Measurements from ENCODE around the gene NOP53.
"Not testable (repeated sequence)": the region's sequence is repeated elsewhere in the genome, so short reads cannot be mapped to it uniquely, and the experiment has no call there.

Gene NOP53

DNA sequence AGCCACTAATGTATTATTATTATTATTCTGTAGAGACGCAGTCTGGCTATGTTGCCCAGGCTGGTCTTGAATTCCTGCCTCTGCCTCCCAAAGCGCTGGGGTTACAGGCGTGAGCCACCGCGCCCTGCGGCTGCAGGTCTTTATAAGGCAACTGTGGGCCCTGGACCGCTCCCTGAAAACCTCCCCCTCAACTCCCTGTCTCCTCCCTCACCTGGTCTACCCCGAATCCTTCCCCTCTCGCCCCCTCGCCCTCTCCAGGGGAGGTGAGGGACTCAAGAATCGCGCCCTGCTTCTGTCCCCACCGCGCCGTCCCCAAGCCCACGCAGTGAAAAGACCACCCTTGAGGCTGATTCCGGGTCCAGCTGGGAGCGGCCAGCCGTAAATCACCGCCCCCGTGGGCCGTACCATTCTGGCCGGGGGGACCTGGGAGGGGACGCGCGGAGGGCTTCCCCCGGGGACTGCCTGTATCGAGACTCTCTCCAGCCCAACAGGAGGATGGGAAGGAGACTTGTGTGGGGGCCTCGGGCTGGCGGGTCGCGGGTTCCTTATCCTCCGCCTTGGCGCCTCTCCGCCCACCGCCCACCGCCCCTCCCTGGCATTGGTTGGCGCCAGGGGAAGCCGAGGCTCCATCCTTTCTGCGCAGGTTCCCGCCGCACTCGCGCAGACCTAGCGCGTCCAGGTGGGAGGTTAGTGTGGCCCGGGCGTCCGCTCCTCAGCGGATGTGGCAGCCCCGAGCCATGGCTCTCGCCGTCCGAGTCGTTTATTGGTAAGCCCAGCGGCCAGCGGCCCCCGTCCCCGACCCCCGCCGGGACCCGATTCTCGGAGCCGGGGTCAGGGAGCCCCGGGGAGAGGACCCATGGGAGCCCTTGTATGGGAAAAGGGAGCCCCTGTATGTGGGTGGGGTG is 33.0 kb downstream of the NOP53 start, which contains the start of gene SELENOW:
TSS of gene SELENOW (plus strand) at position 655 of the 905 bp plus-strand sequence. CDS start at position 738, 83 bp downstream.
- peak; percentile 59 for DNase-seq (ENCODE audit: low read depth)

DNA sequence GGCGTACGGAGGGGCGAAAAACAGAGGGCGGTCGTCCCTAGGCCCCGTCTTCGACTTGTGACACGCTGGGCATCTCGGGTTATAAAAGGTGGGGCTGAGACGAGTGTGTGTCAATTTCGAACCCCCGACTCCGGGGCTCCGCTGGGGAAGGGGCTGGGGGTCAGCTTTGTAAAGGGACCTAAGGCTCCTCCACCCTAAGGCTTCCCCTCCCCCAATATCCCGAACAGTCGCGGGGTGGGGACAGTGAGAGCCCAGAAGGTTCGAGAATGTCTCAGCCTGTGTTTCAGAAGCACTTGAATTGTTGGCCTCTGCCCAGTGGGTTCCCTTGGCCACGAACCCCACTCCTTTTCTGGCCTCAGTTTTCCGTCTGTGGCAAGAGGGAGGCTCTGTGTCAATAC is 33.6 kb downstream of the NOP53 start:
- no peak for DNase-seq (ENCODE audit: low read depth)

DNA sequence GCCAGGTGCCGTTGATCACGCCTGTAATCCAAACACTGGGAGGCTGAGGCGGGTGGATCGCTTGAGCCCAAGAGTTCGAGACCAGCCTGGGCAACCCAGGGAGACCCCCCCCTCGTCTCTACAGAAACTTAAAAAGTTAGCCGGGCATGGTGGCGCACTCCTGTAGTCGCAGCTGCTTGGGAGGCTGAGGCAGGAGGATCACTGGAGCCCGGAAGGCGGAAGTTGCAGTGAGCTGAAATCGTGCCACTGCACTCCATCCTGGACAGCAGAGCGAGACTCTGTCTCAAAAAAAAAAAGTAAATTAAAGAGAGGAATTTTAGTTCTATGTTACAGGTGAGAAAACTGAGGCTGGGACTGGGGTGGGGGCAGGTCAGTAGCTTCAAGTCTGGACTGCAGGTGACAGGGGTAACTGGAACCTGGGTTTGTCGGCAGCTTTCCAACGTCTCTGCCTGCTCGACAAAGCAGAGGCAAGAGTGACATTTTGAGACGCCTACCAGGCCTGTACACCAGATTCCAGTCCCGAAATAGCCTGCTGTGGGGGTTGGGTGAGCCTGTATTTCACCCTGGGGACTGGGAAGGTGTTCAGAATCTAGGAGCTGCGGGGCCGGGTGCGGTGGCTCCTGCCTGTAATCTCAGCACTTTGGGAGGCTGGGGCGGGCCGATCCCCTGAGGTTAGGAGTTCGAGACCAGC is 34.3 kb downstream of the NOP53 start:
- no peak for DNase-seq (ENCODE audit: low read depth)

DNA sequence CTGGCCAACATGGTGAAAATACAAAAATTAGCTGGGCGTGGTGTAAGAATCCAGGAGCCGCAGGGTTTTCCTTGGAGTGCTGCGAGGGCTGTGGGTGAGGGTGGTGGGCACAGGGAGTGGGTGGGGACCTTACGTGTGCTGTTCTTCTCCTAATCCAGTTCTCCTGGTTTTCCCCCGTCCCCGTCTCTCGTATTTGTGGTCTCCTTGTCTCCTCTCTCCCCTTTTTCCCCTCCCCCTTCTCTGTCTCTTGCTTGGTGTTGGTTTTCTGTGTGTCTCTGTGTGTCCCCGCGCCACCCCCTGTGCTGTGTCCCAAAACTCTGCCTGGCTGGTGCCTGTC is 34.8 kb downstream of the NOP53 start:
- no peak for DNase-seq (ENCODE audit: low read depth)

DNA sequence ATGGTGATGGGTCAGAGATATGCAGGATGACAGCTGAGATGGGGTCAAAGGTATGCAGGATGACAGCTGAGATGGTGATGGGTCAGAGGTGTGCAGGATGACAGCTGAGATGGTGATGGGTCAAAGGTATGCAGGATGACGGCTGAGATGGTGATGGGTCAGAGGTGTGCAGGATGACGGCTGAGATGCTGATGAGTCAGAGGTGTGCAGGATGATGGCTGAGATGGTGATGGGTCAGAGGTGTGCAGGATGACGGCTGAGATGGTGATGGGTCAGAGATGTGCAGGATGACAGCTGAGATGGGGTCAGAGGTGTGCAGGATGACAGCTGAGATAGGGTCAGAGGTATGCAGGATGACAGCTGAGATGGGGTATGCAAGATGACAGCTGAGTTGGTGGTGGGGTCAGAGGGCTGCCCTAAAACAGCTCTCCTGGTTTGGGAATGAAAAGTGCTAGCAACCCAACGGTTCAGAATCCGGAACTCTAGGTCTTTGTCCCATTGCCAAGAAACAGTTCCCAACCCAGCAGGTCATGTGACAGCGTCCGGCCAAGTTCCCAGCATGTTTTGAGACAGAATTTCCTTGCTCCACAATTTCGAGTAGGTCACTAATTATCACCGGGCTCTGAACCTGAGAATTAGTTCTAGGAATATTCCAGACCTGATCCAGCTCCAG is 36.4 kb downstream of the NOP53 start:
- no peak for DNase-seq (ENCODE audit: low read depth)

DNA sequence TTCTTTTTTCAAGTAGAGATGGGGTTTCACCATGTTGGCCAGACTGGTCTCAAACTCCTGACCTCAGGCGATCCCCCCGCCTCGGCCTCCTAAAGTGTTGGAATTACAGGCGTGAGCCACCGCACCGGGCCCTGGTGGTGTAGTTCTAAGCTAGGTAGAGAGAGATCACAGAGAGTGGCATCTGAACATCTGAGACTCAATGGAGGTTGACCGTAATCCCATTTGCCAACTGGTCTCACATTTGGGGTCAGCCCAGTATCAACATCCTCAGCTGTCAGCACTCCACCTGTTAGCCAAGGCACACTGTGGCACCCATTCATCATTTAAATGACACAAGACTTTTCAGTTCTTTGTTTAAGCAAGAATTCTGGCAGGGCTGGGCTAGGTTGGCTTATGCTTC is 41.2 kb downstream of the NOP53 start:
- no peak for DNase-seq (ENCODE audit: low read depth)

DNA sequence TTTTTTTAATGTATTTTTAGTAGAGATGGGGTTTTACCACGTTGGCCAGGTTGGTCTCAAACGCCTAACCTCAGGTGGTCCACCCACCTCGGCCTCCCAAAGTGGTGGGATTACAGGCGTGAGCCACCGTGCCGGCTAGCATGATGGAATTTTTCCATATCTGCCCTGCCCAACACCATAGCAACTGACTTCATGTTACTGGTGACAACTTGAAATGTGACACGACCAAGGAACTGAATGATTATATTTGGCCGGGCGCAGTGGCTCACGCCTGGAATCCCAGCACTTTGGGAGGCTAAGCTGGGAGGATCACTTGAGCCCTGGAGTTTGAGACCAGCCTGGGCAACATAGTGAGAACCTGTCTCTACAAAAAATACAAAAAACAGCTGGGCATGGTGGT is 42.0 kb downstream of the NOP53 start:
- not testable (repeated sequence) for DNase-seq (ENCODE audit: low read depth)

DNA sequence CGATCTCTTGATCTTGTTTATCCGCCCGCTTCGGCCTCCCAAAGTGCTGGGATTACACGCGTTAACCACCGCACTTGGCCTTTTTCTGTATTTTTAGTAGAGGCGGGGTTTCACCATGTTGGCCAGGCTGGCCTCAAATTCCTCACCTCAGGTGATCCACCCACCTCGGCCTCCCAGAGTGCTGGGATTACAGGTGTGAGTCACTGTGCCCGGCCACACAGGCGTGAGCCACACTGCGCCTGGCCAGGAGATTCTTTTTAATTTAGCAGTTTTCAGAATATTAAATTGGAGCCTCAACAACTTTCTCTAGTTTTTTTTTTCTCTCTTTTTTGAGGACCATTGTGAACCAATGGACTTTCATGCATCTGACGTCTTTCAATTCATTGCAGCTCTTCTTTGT is 44.5 kb downstream of the NOP53 start:
- DNase-seq (ENCODE audit: low read depth), result not testable (repeated sequence)

DNA sequence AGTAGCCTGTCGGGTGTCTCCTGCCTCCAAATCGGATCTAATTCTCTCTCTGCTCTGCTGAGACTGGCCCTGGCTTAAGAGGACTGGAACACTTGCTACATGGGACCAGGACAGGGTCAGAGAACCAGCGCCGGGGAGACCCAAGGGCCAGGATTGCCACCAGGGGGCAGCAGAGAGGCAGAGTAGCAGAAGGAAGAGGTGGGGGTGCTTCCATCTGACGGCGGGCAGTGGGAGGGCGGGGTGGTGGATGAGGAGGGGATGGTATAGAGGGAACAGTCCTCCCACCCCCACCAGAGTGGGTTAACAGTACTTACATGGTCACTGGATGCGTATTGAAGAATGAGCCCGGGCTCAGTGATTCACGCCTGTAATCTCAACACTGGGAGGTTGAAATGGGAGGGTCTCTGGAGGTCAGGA is 45.1 kb downstream of the NOP53 start:
- peak; percentile 51 for DNase-seq (ENCODE audit: low read depth)

DNA sequence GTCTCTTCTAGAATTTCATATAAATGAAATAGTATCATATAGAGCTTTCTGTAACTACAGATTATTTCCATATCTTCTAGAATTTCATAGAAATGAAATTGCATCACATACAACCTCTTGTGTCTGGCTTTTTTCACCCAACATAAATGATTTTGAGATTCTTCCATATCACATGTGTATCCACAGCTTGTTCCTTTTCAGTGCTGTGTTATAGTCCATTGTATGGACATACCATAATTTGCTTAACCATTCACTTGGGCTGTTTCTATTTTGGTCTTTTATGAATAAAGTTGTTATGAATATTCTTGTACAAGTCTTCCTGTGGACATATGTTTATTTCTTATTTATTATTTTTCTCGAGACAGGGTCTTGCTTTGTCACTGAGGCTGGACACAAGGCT is 47.3 kb downstream of the NOP53 start:
- no peak for DNase-seq (ENCODE audit: low read depth)

DNA sequence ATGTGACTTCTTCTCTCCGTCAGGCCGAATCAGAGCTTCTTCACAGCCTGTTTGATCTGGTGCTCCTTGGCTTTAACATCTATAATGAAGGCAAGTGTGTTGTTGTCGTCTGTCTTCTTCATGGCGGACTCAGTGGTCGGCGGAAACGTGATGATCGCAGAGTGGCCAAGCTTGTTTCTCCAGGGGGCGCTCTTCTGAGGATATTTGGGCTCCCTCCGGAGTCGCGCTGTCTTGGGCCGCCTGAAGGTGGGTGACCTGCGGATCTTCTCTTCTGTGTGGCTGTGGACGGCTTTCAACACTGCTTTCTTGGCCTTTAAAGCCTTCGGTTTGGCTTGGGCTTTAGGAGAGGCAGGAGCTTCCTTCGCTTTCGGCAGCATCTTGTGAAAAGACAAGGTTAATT is 49.2 kb downstream of the NOP53 start:
- DNase-seq (ENCODE audit: low read depth), result no peak

DNA sequence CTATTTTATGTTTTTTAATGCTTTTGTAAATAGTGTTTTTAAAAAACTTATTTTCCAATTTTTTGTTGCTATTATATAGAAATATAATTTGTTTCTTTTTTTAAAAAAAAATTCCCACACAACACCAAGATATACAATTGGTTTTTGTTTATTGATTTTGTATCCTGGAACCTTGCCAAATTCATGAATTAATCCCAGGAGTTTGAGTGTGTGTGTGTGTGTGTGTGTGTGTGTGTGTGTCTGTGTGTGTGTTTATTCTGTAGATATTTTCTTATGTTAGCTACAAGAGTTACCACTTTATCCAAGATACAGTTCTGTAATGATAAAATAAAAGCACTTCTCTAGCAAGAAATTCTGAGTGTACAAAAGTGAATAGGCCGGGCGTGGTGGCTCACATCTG is 51.4 kb downstream of the NOP53 start:
- DNase-seq (ENCODE audit: low read depth), result no peak

DNA sequence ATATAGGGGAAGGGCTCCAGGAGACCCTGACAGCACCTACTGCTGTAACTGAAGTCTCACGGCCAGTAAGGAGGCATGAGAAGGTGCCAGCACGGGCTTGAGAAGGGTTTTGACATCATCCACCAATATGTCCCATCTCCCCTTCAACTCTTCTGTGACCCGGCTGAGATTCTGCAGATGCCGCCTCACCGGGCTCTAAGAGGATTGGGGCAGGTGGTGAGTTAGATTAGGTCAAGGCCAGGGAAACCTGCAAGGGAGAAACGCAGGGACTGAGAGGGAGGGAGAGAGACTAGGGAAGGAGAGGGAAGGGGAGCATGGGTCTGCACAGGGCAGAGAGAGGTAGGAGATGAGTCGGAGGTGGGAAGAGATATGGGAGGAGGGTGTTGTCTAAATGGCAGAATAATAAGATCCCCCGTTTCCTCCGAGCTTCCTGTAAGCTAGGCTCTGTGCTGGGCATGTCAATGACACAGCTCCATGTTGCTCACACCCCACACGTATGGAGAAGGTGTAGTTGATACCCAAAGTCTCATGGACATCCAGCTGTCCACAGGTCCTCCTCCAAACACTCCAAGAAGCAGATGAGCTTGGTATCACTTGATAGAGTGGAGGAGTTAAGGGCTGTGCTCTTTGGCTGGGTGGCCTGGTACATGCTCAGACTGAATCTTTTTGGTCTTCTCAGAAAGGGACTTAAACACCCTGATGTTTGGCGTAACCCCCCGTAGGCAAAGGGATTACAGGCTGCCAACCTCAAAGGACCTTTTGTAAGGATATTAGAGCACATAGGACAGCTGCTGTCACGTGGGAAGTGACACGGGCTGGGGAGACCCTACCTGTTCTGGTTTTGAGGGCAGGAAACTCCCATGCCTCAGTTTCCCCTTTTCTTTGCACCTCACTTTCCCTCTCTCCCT is 52.9 kb downstream of the NOP53 start:
- no peak for DNase-seq (ENCODE audit: low read depth)

DNA sequence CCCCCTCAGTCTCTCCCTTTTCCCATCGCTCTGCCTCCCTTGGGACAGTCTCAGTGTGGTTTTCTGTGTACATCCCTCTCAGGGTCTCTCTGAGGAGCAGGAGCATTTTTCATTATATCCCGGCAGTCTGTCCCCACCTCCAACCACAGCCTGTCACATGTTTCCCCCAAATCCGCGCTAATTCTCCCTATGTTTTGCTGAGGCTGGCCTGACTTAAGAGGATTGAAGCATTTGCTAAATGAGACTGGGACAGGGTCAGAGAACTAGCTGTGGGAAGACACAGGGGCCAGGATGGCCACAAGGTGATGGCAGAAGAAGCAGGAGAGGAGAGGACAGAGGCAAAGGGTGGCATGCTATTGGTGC is 53.5 kb downstream of the NOP53 start:
- DNase-seq (ENCODE audit: low read depth), result no peak

DNA sequence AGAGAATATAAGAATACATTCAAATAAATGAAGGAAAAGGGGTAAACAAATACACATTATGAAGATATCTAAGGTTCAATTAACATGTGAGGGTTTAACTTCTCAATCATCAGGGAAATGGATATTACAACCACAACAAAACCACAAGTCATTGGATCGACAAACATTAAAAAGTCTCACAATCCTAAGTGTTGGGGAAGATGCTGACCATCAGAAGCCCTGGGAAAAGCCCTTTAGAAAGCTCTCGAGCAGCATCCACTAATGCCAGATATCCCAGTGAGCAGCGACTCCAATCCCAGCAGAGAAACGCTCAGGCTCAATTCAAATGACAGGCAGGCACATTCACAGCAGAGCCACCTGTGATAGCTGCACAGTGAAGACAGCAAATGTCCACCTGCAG is 55.9 kb downstream of the NOP53 start:
- DNase-seq (ENCODE audit: low read depth), result no peak

DNA sequence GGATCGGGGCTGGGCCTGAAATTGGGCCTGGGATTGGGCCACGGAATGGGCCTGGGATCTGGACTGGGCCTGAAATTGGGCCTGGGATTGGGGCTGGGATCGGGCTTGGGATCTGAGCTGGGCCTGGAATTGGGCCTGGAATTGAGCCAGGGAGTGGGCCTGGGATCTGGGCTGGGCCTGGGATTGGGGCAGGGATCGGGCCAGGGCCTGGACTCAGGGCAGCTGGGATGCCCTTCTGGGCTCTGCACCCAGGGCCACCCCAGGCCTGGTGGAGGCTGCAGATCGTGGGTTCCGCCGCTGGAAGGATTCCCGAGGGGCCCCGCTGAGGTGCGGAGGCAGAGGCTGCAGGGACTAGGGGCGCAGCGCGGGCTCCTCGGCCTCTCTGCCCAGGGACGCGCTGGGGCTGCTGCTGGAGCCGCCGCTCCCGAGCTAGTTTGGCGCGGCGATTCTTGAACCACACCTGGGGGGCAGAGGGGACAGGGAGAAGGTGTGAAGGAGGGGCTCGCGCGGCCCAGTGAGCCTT is 57.2 kb downstream of the NOP53 start:
- no peak for DNase-seq (ENCODE audit: low read depth)

DNA sequence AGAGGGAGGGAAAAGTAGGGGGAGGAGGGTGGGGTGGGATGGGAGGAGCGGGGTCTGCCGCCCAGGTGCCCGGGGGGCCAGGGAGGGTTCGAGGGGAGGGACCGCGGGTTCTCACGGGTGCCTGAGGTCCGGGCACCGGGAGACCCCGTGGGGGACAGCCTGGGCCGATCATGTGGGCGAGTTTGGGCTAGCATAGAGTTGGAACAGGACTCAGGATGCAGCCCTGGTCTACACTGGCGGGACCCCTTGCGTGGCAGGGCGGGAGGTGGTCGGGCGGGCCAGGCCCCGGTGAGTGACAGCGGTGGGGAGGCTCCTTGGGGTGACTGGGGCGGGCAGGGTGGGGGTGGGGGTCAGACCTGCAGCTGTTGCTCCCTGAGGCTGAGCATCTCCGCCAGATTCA is 57.8 kb downstream of the NOP53 start:
- DNase-seq (ENCODE audit: low read depth), result not testable (repeated sequence)

DNA sequence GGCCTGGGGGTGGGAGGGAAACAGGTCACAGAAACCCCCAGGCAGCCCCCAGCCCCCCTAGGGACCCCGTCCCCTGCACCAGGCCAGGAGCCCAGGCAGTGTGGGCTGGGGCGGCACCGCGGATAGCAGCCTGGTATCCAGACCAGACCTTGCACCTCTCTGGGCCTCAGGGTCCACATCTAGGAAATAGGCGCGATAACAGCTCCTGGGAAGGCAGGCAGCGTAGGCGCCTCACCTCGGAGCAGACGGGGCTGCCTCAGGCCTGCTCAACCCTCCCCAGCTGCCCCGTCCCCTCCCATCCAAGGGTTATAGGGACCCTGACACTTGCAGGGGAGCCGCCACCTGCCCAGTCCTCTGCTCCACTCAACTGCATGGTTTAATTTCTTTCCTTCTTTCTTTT is 58.3 kb downstream of the NOP53 start:
- not testable (repeated sequence) for DNase-seq (ENCODE audit: low read depth)

DNA sequence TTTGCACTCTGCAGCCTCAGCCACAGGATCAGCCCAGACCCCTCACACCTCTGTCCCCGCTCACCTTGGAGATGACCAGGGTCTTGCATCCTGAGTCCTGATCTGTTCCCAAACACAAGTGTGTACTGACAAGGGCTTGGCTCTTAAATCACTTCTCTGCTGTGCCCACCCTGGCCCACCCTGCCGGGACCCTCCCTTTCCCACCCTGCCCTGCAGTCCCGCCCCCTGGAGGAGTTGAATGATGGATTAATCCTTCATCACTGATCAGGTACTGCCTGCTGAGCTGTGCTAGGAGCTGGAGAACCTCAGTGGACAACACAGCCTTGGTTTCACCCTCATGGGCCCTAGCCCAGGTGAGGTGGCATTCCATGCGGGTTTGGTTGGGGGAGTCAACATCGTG is 59.1 kb downstream of the NOP53 start, which contains the start of gene TPRX1:
TSS of gene TPRX1 (minus strand) at position 101 of the 400 bp plus-strand sequence. CDS start at position 89, 12 bp downstream.
- not testable (repeated sequence) for DNase-seq (ENCODE audit: low read depth)

DNA sequence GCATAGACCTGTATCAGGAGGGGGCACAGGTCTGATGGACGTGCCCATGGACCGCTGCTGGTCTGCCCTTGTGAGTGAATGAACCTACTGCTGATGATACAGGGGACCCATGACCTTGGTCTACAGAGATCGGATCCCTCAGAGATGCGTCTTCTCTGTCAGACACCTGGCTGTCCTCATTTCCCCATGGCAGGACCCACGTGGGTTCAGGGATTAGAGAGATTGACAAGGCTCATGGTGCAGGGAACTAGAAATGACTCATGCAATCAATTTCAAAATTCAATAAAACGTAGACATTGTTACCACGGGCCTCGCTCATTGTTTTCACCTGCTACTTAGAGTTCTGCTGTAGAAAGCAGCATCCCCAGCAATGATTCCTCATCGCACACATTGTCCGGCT is 60.0 kb downstream of the NOP53 start:
- DNase-seq (ENCODE audit: low read depth), result no peak

DNA sequence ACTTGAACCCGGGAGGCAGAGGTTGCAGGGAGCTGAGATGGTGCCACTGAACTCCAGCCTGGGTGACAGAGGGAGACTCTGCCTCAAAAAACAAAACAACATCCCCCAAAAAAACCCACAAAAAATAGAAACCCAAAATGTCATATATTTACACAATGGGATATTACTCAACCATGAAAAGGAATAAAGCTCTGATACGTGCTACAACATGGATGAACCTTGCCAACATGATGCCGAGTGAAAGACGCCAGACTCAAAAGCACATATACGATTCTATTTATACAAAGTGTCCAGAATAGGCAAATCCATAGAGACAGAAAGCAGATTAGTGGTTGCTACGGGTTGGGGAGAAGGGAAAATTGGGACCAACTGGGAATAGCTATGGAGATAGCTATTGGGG is 61.1 kb downstream of the NOP53 start:
- no peak for DNase-seq (ENCODE audit: low read depth)
